GM12878 (cell line): ENCODE results near the gene MRPS5. TPM values are rescaled to one million over a fixed set of nuclear protein-coding genes. Genes with fewer than 3 reads are reported as not detected.

ENCODE experiments used
- ATAC-seq: fragments of 200-7000 bp; cut with Tn5 transposase; 3 replicates; pipeline ENCODE4 v1.9.1; 2020; ENCODE audit warnings: mild to moderate bottlenecking, moderate library complexity
- BruUV-seq: library from RNA; stranded (reverse); fragments of 400-500 nt; replicated peaks from 2 replicates; lab custom pipeline; 2021; lab: Mats Ljungman, UMichigan
- CTCF ChIA-PET: fragments of 300-600 bp; sonication (Branson Sonifier 250); formaldehyde crosslinking; extraction: SDS; loops from one replicate; lab custom pipeline; 2021; ENCODE audit warnings: inconsistent platforms; lab: Yijun Ruan, JAX
- POLR2A ChIA-PET: fragments of 350-600 bp; formaldehyde crosslinking; extraction: SDS; loops from one replicate; lab custom pipeline; 2021; ENCODE audit warnings: inconsistent platforms; lab: Charles Lee
- RAD21 ChIA-PET: fragments of 300-600 bp; sonication (Branson Sonifier 250); formaldehyde crosslinking; loops from one replicate; lab custom pipeline; 2023; ENCODE audit warnings: antibody characterized with exemption; ENCODE audit not compliant: unreplicated experiment; lab: Charles Lee
- SMC1A ChIA-PET: fragments of 300-600 bp; sonication (Branson Sonifier 250); formaldehyde crosslinking; loops from one replicate; lab custom pipeline; 2023; ENCODE audit not compliant: unreplicated experiment, uncharacterized antibody; lab: Charles Lee
- DNase-seq: peaks from one replicate; pipeline ENCODE4 v3.0.0-alpha.2; 2011; ENCODE audit warnings: low read depth, low spot score
- FAIRE-seq: peaks from 3 replicates; lab custom pipeline; 2011; peaks lifted over from hg19 to GRCh38; lab: Jason Lieb, UNC
- H2AFZ ChIP-seq: 2 replicates; pipeline ENCODE4 v1.6.0; 2011; ENCODE audit warnings: low read depth, low read length, control low read depth; ENCODE audit not compliant: control insufficient read depth
- H3K27ac ChIP-seq: 2 replicates; pipeline ENCODE4 v1.5.1; 2011; ENCODE audit warnings: control low read depth; ENCODE audit not compliant: control insufficient read depth, insufficient read depth
- H3K27me3 ChIP-seq, 2 experiments: replicated peaks in 1 of 2; 2 replicates each; pipeline versions ENCODE4 v1.6.0 to v1.6.1; 2011; ENCODE audit warnings: low read length in 1 of 2; ENCODE audit not compliant: control insufficient read depth in 2 of 2, insufficient read depth in 2 of 2
- H3K36me3 ChIP-seq, 2 experiments: 2 replicates each; pipeline ENCODE4 v1.5.1; 2011; ENCODE audit warnings: low read length in 1 of 2; ENCODE audit not compliant: control insufficient read depth in 2 of 2, insufficient read depth in 2 of 2
- H3K4me1 ChIP-seq: 2 replicates; pipeline ENCODE4 v1.6.1; 2011; ENCODE audit warnings: mild to moderate bottlenecking, low read length, moderate library complexity, mixed read lengths; ENCODE audit not compliant: control insufficient read depth, insufficient read depth
- H3K4me2 ChIP-seq: 2 replicates; pipeline ENCODE4 v1.6.0; 2011; ENCODE audit warnings: control low read depth; ENCODE audit not compliant: control insufficient read depth, insufficient read depth
- H3K4me3 ChIP-seq: fragments of 200-600 bp; sonication (generic); 2 replicates; pipeline ENCODE4 v1.5.1; 2016
- H3K79me2 ChIP-seq: 2 replicates; pipeline ENCODE4 v1.6.0; 2011; ENCODE audit warnings: low read length; ENCODE audit not compliant: control insufficient read depth, insufficient read depth
- H3K9ac ChIP-seq: 2 replicates; pipeline ENCODE4 v1.8.0; 2011; ENCODE audit warnings: low read length, control low read depth, mixed read lengths; ENCODE audit not compliant: control insufficient read depth, insufficient read depth
- H3K9me3 ChIP-seq: replicated peaks from 3 replicates; pipeline ENCODE4 v1.5.1; 2011; ENCODE audit warnings: mild to moderate bottlenecking, low read length; ENCODE audit not compliant: control insufficient read depth, insufficient read depth
- H4K20me1 ChIP-seq: 2 replicates; pipeline ENCODE4 v1.6.0; 2011; ENCODE audit not compliant: control insufficient read depth, insufficient read depth
- RAD21 ChIP-seq: IDR thresholded peaks from 2 replicates; pipeline ENCODE4 v1.6.1; 2011; ENCODE audit warnings: mild to moderate bottlenecking, low read depth, low read length, moderate library complexity; ENCODE audit not compliant: insufficient read depth
- TAF1 ChIP-seq: IDR thresholded peaks from 2 replicates; pipeline ENCODE4 v1.6.1; 2011; ENCODE audit warnings: mild to moderate bottlenecking, low read depth, low read length, borderline replicate concordance
- ZBTB11 ChIP-seq: fragments of 450-650 bp; formaldehyde crosslinking; IDR thresholded peaks from 2 replicates; pipeline ENCODE4 v1.5.0; 2022; ENCODE audit warnings: mild to moderate bottlenecking, missing genetic modification characterization
- WGBS: methylation state at CpG from one replicate; pipeline ENCODE4 v1.1.6; 2016; ENCODE audit warnings: low lambda C conversion rate; ENCODE audit not compliant: insufficient replicate concordance, insufficient coverage; ENCODE audit errors: missing lambda C conversion rate; 5-methylcytosine and 5-hydroxymethylcytosine counted together
- in situ Hi-C: fragments of 300-500 bp; cut with MboI; formaldehyde crosslinking; loops from 9 replicates; pipeline ENCODE4 v1.14.3; 2018; ENCODE audit warnings: mixed read lengths
- intact Hi-C: fragments of 100-400 bp; cut with micrococcal nuclease; formaldehyde crosslinking; loops from one replicate; pipeline ENCODE4 v1.14.2; 2022; ENCODE audit not compliant: unreplicated experiment
- polyA plus RNA-seq, 11 experiments: library from polyadenylated mRNA; depleted of rRNA in 4 of 11; unstranded in 6 of 11; stranded (reverse) in 5 of 11; fragments of >200 nt; fragmentation: Nextera tagmentation in 4 of 11; fragmentation: Illumina TruSeq in 1 of 11; extraction: Ambion mirVana in 4 of 11; extraction: Trizol in 1 of 11; gene quantifications; 1 replicate in 1 of 11; 2 replicates in 10 of 11; pipeline versions ENCODE4 v1.2.1 to v1.2.3, GENCODE V29; 2011 to 2016; ENCODE audit warnings: inconsistent platforms in 2 of 11, missing spikeins in 2 of 11, low read depth in 1 of 11
- total RNA-seq, 4 experiments: library from RNA; depleted of rRNA in 3 of 4; stranded (reverse); fragments of >200 nt in 3 of 4; fragmentation: Illumina TruSeq in 1 of 4; extraction: Trizol in 1 of 4; gene quantifications; 2 replicates each; pipeline versions ENCODE4 v1.2.1 to v1.2.3, GENCODE V29; 2013 to 2021
- TF ChIP-seq, protein P1 (sequence below): fragments of 450-650 bp; IDR thresholded peaks from 2 replicates; pipeline ENCODE4 v1.6.1; 2017; ENCODE audit warnings: antibody characterized with exemption, mild to moderate bottlenecking, moderate library complexity
- TF ChIP-seq, protein P2 (sequence below): fragments of 450-650 bp; IDR thresholded peaks from 2 replicates; pipeline ENCODE4 v1.6.1; 2017; ENCODE audit warnings: low read depth, mild to moderate bottlenecking, moderate library complexity
- TF ChIP-seq, protein P3 (sequence below): fragments of 450-650 bp; formaldehyde crosslinking; IDR thresholded peaks from 2 replicates; pipeline ENCODE4 v1.4.0; 2020; ENCODE audit warnings: mild to moderate bottlenecking, moderate library complexity

MRPS5 gene
- total and polyA plus RNA-seq, 10 of the 15 experiments (the other 5 are each of a cell fraction or from before 2014, with no cell fraction given), result 54.8 to 93.0 (median 76.3) TPM

DNA sequence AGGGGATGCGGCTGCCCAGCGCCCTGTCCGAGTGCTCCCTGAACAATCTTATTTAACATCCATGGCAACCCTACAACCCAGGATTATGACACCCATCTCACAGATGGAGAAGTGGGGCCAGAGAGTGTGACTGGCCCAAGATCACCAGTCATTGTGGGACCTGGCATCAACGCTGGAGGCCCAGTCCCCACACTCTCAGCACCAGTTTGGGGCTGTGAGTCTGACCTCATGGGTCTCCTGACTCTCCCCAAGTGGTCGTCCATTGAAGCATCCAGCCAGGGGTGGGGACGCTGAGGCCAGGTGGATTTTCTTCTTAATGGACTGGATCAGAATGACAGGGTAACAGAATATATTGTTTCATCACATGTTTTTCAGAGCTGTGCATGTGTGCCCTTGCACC, 71.6 kb downstream of the MRPS5 start:
- Histone ChIP-seq H3K4me3 (no peak overlapping the region), H3K4me1 (peaks cover 32% of the 10 kb centered on the region), H3K27ac (no peak overlapping the region), H3K9ac (no peak overlapping the region), H3K79me2 (no peaks in the 10 kb centered on the region), H3K4me2 (peak overlapping the region; percentile 37; the same call in 1 of the 2 replicates), H3K9me3 (no peaks in the 10 kb centered on the region), H3K36me3 (no peaks in the 10 kb centered on the region), H2AFZ (no peak overlapping the region), H3K27me3 (no peaks in the 10 kb centered on the region), H4K20me1 (no peaks in the 10 kb centered on the region)
- ChIA-PET CTCF (interaction anchor here (1.0 to 7.9 kb wide), 2 partner anchors 16 to 26 kb away, joined by 3 to 134 read pairs; partner anchors contain the start of gene MAL), SMC1A (interaction anchor here (0.8 to 7.8 kb wide), 2 partner anchors 14 to 26 kb away, joined by 3 to 94 read pairs; partner anchors contain the start of gene MAL), POLR2A (interaction anchor here (1.4 to 1.6 kb wide), 2 partner anchors 14 to 25 kb away, joined by 3 to 6 read pairs; no protein-coding TSS in a partner anchor), RAD21 (interaction anchor here (1.2 to 8.1 kb wide), 3 partner anchors 8 to 25 kb away, joined by 5 to 92 read pairs (median 5); partner anchors contain the start of gene MAL)
- 56% methylated on average over 6 of the region's 6 CpGs for WGBS
- intact Hi-C loops, result no loop called here
- FAIRE-seq (no peak), DNase-seq (no peak), ATAC-seq (peak; percentile 6; the same call in 1 of the 3 replicates)
- in situ Hi-C loops, result no loop called here
- BruUV-seq, result no TSS peak
- TF ChIP-seq ZBTB11 (CRISPR knock-in tag) (no peak), TAF1 (no peak), RAD21 (no peak)
- TF ChIP-seq, protein P1, sequence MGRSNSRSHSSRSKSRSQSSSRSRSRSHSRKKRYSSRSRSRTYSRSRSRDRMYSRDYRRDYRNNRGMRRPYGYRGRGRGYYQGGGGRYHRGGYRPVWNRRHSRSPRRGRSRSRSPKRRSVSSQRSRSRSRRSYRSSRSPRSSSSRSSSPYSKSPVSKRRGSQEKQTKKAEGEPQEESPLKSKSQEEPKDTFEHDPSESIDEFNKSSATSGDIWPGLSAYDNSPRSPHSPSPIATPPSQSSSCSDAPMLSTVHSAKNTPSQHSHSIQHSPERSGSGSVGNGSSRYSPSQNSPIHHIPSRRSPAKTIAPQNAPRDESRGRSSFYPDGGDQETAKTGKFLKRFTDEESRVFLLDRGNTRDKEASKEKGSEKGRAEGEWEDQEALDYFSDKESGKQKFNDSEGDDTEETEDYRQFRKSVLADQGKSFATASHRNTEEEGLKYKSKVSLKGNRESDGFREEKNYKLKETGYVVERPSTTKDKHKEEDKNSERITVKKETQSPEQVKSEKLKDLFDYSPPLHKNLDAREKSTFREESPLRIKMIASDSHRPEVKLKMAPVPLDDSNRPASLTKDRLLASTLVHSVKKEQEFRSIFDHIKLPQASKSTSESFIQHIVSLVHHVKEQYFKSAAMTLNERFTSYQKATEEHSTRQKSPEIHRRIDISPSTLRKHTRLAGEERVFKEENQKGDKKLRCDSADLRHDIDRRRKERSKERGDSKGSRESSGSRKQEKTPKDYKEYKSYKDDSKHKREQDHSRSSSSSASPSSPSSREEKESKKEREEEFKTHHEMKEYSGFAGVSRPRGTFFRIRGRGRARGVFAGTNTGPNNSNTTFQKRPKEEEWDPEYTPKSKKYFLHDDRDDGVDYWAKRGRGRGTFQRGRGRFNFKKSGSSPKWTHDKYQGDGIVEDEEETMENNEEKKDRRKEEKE, result no peak
- TF ChIP-seq, protein P2, sequence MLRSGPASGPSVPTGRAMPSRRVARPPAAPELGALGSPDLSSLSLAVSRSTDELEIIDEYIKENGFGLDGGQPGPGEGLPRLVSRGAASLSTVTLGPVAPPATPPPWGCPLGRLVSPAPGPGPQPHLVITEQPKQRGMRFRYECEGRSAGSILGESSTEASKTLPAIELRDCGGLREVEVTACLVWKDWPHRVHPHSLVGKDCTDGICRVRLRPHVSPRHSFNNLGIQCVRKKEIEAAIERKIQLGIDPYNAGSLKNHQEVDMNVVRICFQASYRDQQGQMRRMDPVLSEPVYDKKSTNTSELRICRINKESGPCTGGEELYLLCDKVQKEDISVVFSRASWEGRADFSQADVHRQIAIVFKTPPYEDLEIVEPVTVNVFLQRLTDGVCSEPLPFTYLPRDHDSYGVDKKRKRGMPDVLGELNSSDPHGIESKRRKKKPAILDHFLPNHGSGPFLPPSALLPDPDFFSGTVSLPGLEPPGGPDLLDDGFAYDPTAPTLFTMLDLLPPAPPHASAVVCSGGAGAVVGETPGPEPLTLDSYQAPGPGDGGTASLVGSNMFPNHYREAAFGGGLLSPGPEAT, result no peak
- TF ChIP-seq, protein P3, sequence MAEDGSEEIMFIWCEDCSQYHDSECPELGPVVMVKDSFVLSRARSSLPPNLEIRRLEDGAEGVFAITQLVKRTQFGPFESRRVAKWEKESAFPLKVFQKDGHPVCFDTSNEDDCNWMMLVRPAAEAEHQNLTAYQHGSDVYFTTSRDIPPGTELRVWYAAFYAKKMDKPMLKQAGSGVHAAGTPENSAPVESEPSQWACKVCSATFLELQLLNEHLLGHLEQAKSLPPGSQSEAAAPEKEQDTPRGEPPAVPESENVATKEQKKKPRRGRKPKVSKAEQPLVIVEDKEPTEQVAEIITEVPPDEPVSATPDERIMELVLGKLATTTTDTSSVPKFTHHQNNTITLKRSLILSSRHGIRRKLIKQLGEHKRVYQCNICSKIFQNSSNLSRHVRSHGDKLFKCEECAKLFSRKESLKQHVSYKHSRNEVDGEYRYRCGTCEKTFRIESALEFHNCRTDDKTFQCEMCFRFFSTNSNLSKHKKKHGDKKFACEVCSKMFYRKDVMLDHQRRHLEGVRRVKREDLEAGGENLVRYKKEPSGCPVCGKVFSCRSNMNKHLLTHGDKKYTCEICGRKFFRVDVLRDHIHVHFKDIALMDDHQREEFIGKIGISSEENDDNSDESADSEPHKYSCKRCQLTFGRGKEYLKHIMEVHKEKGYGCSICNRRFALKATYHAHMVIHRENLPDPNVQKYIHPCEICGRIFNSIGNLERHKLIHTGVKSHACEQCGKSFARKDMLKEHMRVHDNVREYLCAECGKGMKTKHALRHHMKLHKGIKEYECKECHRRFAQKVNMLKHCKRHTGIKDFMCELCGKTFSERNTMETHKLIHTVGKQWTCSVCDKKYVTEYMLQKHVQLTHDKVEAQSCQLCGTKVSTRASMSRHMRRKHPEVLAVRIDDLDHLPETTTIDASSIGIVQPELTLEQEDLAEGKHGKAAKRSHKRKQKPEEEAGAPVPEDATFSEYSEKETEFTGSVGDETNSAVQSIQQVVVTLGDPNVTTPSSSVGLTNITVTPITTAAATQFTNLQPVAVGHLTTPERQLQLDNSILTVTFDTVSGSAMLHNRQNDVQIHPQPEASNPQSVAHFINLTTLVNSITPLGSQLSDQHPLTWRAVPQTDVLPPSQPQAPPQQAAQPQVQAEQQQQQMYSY (CRISPR knock-in tag), result no peak
